HG03175 (cell line): ENCODE measurements around the gene GBP5.

Experiments
- ATAC-seq: cut with Tn5 transposase; IDR thresholded peaks from one replicate; pipeline ENCODE4 v1.9.1; 2021; ENCODE audit warnings: mild to moderate bottlenecking, moderate library complexity; ENCODE audit not compliant: unreplicated experiment

GBP5 gene, protein sequence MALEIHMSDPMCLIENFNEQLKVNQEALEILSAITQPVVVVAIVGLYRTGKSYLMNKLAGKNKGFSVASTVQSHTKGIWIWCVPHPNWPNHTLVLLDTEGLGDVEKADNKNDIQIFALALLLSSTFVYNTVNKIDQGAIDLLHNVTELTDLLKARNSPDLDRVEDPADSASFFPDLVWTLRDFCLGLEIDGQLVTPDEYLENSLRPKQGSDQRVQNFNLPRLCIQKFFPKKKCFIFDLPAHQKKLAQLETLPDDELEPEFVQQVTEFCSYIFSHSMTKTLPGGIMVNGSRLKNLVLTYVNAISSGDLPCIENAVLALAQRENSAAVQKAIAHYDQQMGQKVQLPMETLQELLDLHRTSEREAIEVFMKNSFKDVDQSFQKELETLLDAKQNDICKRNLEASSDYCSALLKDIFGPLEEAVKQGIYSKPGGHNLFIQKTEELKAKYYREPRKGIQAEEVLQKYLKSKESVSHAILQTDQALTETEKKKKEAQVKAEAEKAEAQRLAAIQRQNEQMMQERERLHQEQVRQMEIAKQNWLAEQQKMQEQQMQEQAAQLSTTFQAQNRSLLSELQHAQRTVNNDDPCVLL

DNA sequence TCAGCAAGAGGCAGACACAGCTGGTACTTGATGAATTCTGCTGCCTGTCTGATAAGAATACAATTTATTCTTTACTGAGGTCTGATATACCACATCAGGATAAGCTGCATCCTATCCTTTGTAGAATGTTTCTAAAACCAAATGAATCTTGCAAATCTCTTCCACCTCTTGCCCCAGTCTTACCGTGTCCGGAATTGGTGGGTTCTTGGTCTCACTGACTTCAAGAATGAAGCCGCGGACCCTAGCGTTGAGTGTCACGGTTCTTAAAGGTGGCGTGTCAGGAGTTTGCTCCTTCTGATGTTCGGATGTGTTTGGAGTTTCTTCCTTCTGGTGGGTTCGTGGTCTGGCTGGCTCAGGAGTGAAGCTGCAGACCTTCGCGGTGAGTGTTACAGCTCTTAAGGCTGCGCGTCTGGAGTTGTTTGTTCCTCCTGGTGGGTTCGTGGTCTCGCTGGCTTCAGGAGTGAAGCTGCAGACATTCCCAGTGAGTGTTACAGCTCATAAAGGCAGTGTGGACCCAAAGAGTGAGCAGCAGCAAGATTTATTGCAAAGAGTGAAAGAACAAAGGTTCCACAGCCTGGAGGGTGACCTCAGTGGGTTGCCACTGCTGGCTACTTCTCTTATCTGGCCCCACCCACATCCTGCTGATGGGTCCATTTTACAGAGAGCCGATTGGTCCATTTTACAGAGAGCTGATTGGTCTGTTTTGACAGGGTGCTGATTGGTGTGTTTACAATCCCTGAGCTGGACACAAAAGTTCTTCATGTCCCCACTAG, at the start of gene GBP5:
Gene GBP5, minus strand, starts transcription at position 592 of the 773 bp plus-strand sequence. CDS start 3,305 bp downstream, outside the sequence.
- peak; percentile 92 for ATAC-seq

DNA sequence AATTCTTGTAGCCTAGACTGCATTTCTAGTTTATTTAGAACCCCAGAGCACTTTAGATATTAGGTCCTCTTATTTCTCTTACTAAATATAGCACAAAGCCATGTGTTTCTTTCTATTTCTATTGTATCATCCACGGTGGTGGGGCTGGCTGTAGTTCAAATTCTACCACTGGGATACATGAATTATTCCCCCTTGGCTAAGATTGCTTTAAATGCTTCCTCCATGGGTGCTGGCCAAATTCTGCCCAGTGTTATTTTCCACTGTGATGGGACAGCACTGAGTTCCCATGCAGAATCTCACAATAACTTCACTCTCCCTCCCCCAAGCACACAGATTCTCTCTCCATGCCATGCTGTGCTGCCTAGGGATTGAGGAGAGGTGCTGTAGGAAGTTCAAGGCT, 49.7 kb upstream of the GBP5 start:
- ATAC-seq: no peak

DNA sequence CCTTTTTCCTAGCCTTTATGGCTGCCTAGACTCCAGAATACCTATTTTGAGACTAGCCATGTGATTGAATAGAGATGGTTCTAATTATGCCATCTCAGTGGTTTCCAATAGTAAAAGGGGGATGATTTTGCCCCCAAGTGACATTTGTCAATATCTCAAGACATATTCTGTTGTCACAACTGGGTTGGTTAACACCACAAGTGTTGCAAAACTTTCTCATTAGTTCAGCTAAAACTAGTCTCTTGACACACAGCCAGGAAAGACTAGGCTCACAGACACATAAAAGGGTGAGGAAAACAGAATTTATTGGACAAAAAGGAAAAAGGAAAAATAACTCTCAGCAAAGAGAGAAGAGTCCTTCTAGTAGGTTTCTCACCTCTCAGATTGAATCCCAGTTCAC, 39.9 kb upstream of the GBP5 start:
- ATAC-seq: no peak

DNA sequence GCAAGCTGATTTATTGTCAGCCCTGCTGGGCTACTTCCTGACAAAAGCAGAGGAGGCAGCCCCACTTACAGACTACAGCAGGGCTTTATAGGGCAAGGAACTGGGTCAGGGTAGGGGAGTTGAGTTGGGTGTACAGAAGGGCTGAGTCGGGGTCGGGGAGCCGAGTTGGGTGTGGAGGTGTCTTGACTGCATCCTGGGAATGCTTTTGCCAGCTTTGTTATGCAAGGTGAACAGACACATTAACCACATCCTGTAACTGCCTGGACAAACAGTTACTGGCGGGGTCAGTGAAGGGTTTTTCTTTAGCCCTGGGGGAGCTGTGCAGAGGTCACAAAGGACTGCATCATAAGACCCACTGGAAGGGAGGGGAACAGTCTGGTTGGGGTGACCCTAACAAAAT, 39.1 kb upstream of the GBP5 start:
- peak; percentile 42 for ATAC-seq

DNA sequence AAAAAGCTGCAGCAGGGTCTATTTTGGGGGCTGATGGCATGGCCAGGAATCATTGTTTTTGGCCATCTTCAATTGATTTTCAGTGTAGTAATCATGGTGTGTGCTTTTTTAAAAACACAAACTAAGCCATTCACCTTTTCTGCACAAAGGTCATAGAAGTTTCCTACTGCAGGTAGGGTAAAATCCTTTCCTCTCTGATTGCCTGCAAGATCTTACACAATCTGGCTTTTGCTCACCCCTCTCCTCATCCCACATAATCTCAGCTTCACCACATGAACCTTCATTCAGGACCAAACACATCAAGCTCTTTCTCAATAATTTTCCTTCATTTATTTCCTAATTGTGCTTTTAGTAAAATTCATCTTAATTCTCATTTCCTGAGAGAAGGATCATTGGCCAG, 38.3 kb upstream of the GBP5 start:
- peak; percentile 20 for ATAC-seq

DNA sequence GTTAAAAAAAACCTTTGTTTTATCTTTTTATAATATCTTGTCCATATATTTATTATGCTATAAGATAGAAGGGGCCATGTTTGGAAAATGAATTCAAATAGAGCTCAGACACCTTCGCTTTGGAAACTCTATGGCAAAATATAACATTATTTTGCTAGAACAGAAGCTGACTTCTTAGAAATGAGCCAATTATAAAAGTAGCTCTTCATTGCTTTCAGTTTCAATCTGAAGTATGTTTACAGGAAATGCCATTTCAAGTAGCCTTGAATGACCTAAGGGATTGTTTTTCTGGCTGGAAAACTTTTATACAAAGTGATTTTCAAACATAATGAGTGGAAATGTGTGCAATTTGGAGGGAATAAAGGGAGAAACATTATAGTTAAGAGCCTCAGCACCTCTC, 37.8 kb upstream of the GBP5 start:
- peak; percentile 90 for ATAC-seq

DNA sequence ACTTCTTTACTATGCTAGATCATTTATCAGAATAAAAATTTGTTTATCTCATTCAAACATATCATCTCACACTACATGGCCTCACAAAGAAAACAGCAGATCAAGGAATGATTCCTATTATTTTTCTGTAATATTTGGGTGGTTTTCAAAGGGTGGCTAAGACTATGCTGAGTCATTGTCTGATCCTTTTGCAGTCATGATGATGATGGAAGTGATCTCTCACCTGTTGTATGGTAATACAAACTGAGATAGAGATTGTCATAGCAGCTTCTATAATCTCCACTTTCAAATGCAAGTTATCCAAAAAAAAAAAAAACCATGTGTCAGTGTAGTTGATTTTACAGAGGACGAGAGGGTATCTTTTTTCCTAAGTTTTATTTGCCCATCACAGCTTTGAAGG, 37.2 kb upstream of the GBP5 start:
- ATAC-seq: no peak

DNA sequence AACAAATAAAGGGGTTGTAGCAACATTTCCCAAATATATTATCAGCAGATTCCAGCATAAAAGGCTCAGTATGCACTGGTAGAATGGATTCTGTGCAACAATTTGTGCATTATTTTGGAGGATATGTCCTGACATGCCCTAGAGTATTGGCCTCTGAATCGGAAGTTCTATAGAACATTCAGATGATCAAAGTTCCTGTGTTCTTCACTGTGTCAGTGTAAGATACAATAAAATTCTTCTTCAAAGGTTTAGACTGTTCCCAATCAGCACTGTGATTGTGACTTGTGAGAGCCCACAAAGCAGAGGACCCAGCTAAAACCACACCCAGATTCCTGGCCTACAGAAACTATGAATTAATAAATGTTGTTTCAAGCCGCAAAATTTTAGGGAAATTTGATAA, 33.6 kb upstream of the GBP5 start:
- ATAC-seq: no peak

DNA sequence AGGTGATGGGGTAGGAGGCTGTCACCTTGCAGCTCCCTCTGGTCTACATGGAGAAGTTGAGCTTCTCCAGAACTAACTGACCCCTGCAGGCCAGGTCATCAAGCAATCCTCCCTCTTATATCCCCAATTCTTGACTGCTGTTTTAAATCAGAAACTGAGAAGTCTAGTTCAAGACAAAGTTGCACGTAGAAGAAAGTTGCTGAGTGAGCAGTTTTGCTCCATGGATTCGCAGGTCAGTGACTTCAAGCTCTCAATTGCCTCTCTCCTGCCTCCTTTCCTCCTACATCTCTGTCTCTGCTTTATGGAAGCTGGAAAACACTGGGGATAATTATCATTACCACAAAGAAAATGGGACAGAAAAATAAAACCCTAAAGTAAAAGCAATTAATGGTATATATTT, 32.8 kb upstream of the GBP5 start:
- no peak for ATAC-seq

DNA sequence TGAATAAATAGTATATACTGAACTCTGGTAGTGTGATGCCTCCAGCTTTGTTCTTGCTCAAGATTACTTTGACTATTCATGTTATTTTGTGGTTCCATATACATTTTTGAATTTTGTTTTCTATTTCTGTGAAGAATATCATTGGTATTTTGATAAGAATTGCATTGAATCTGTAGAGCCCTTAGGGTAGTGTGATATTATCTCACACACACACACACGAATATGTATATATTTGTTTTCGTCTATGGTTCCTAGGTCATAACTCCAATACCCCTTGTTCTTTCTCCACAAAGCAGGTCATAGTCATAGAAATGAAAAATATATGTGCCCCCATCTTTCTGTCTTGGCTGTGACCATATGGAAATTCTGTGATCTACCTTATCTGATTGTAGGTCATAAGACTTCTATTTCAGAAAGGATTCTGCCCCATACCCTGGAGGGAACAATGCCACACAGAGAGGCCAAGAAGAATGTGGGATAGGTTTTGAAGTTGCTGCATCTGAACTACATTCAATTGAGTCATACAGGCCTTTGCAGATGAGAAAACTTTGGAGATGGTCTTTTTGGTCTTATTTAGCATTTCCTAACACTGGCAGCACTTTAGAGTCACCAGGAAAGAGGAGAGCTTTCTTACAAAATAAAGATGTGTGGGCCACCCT, 32.0 kb upstream of the GBP5 start:
- ATAC-seq: no peak

DNA sequence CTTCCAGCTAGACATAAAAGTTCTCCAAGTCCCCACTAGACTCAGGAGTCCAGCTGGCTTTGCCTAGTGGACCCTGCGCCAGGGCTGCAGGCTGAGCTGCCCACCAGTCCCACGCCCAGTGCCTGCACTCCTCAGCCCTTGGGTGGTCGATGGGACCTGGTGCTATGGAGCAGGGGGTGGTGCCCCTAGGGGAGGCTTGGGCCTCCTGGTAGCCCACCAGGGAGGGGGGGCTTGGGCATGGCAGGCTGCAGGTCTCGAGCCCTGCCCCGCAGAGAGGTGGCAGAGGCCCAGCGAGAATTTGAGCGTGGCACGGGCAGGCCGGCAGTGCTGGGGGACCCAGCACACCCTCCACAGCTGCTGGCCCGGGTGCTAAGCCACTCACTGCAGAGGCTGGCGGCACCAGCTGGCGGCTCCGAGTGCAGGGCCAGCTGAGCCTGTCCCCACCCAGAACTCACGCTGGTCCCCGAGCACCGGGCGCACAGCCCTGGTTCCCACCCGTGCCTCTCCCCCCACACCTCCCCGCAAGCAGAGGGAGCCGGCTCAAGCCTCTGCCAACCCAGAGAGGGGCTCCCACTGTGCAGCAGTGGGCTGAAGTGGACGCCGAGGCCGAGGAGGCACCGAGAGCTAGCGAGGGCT, 30.2 kb upstream of the GBP5 start:
- no peak for ATAC-seq

DNA sequence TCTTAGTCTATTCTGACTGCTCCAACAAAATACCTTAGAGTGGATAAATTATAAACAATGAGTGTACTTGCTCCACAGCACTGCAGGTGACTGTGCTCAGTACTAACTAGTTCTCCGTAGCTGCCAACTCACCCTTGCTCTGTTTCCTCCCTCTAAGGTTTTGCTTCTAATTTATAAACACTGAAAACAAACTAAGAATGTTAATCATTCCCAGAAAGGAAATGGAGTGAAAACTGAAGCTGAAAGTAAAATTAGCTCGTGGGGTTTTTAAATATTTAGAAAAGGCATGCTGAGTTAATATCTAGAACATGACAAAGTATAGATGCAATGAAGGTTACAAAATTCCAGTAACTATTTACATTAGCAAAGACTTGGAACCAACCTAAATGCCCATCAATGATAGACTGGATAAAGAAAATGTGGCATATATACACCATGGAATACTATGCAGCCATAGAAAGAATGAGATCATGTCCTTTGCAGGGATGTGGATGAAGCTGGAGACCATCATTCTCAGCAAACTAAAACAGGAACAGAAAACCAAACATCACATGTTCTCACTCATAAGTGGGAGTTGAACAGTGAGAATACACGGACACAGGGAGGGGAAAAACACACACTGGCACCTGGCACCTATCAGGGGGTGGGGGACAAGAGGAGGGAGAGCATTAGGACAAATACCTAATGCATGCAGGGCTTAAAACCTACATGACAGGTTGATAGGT, 27.2 kb upstream of the GBP5 start:
- ATAC-seq: peak; percentile 95

DNA sequence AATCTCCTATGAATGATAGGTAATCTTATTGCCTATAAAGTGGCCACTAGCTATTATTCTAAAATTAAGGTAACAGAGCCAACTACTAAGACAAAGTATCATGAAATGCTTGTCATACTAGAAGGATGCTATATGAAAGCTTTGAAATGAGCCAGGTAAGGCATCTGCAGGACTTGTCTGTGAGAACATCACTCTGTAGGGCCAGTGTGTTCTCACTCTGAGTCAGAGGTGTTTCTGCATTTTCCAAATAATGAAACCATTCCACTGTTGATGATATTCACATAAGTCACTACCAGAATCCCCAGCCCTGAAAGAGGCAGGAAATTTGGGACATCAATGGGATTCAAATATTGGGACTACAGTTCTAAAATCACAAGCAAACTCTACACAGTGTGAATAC, 25.8 kb upstream of the GBP5 start:
- ATAC-seq: no peak

DNA sequence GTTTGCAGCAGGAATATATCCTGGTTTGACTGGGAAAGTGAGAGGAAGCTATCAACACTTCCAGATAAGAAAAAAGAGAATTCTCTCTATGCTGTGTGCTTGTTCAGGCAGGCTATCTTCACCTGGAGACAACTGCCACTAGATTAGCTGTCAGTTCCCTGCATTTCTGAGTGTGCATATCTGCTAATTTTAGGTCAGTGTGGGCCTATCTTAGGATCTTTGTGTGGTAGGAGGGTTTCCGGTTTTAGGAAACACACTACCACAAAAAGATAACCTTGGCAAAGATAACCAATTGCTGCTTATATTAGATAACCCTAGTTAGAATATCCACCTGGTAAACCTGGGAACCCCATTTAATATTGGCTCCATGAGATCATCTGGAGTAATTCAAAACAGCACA, 22.5 kb upstream of the GBP5 start:
- ATAC-seq: no peak

DNA sequence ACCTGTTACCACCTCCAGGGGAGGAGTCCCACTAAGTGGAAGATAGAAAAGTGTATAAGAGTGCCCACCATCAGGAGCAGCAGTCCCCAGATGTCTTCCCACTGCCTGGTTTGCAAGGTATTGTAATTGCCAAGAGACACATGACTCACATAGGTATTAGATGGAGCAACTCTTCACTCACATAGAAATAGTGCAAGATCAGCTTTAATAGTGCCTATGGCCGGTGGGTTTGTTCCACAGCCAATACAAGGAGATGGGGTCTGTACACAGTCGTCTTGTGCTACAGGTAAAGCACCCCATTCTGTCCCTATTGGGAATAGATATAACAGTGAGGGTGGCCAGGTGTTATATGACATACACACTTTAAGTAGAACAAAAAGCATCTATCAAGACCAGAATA, 18.6 kb upstream of the GBP5 start:
- ATAC-seq: no peak

DNA sequence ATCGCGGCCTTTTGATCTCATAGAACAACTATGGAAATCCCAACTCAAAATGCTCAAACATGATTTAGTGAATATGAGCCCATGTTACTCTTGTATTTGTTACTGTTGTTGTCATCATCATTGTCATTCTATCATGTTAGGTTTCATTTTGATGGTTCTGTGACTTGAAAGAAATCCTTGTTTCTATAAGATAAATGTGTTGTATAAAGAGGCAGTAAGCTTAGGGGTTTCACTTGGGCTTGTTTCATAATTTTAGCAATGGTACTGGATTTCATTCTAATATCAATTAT, 15.3 kb upstream of the GBP5 start:
- ATAC-seq: no peak

DNA sequence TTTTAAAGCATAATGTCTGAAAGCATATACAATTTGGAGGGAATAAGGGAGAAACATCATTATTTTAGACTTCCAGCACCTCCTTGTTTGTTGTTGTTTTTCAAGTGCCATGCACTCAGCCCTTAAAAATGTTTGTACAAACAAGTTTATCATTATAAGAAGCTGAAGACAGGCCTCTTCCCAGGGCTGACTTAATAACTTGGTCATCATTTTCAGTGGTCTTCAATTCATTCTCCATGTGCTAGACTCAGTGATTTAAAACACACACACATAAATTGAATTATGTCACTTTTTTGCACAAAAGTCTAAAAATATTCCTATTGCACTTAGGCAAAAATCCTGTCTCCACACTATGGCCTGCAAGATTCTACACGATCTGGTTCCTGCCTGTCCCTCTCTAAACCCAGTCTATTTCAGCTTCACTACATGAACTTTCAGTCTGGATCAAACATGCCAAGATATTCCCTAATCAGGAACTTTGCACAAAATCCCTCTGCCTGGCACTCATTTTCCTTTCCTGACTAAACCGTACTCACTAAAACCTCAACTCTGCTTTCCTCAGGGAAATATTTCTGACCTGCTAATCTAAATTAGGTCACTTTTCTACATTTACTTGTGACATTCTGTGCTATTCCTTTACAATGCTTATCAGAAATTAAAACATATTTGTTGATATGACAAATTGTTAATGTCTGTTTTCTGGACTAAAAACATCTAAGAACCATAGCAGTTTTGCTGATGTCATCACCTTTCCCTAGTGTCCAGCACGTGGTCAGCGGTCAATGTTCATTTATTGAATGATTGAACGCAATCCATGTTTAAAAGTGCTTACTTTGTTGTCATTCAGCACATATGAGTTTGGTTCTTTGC, 14.8 kb upstream of the GBP5 start:
- peak; percentile 33 for ATAC-seq

DNA sequence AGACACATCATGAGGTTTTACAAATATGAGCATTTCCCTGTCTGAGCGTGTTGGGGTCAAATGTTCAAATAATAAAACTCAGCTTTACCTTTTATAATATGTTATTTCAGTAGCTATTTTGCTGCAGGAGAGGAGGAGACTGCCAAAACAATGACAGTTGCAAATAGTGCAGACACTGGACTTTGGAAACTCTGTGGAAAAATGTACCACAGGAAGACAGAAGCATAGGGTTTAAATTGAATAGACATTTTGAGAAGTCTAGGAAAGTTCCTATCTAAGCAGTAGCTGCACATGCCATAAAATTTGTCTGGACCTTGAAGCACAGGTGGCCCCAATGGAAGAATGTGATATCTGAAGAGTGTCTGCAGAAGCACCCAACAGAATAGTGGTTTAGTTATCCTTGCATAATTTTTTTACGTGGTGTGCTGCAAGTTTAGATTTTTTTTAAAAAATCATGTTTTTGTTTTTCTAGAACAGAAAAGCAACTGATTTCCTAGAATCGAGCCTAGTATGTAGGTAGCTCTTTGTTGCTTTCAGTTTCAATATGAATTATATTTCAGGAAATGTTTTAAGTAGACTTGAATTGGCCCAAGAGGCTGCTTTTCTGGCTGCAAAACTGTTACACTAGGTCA, 14.0 kb upstream of the GBP5 start:
- peak; percentile 89 for ATAC-seq

DNA sequence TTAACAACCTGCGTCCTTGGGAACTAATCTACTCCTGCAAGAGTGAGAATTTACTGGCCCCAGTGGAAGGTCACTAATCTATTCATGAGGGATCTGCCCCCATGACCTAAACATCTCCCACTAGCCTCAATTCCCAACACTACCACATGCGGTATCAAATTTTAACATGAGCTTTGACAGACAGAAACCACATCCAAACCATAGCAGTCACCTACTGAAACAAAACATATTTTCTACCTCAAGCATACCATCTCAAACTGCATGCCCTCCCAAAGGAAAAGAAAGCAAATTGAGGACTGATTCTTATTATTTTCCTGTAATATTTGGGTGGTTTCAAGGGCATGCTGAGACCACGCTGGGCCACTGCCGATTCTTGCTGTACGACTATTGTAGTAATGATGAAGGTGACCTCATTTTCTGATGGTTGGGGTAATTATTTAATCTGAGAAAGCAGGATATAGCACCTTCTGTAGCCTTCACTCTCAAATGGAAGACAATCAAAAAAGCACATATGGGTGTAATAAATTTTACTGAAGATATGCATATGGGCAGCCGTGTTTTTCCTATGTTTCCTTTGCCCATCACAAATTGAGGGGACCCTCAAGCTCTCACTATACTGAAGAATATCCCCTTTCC, 13.2 kb upstream of the GBP5 start:
- ATAC-seq: no peak
